WERI-Rb-1 (cell line): ENCODE results near the gene PRRX2.

Source experiments
- DNase-seq: peaks from one replicate; pipeline ENCODE4 v3.0.0-alpha.2; 2020
- H3K27ac ChIP-seq: fragments of 250-450 bp; sonication (Bioruptor Pico); 2 replicates; pipeline ENCODE4 v1.5.1; 2020; ENCODE audit warnings: mild to moderate bottlenecking, moderate library complexity
- H3K27me3 ChIP-seq: fragments of 250-450 bp; sonication (Bioruptor Pico); 2 replicates; pipeline ENCODE4 v1.5.1; 2021; ENCODE audit warnings: mild to moderate bottlenecking, low read depth, moderate library complexity; ENCODE audit not compliant: insufficient read depth, severe bottlenecking
- H3K36me3 ChIP-seq: fragments of 250-450 bp; sonication (Bioruptor Pico); 2 replicates; pipeline ENCODE4 v1.5.1; 2020; ENCODE audit warnings: mild to moderate bottlenecking, moderate library complexity
- H3K4me3 ChIP-seq: 2 replicates; pipeline ENCODE4 v1.5.1; 2011; ENCODE audit warnings: low read depth, mild to moderate bottlenecking, control low read depth, low read length
- H3K9me3 ChIP-seq: fragments of 250-450 bp; sonication (Bioruptor Pico); 2 replicates; pipeline ENCODE4 v1.5.1; 2021; ENCODE audit warnings: mild to moderate bottlenecking, moderate library complexity; ENCODE audit not compliant: severe bottlenecking
- TF ChIP-seq, protein P1 (sequence below): IDR thresholded peaks from 2 replicates; pipeline ENCODE4 v1.5.1; 2011; ENCODE audit warnings: low read depth, mild to moderate bottlenecking, control low read depth, inconsistent platforms, low read length

Gene PRRX2

DNA sequence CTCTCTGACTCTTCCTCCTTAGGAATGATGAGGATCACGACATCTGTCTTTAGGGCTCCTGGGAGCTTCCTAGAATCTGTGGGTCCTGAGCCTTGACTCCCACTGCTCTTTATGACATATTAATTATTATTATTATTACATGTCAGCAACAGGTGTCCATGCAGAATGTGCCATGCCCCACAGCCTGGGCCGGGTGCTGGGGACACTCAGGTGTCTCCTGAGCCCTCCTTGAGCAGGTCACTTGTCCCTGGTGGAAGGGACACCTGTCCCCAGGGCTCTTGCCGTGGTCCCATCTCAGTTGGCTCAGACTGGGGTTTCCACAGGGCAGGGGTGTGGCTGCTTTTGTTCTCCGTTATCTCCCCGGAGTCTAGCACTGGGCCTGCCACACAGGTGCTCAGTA, 53.2 kb downstream of the PRRX2 start:
- no peak for DNase-seq
- TF ChIP-seq, protein P1, sequence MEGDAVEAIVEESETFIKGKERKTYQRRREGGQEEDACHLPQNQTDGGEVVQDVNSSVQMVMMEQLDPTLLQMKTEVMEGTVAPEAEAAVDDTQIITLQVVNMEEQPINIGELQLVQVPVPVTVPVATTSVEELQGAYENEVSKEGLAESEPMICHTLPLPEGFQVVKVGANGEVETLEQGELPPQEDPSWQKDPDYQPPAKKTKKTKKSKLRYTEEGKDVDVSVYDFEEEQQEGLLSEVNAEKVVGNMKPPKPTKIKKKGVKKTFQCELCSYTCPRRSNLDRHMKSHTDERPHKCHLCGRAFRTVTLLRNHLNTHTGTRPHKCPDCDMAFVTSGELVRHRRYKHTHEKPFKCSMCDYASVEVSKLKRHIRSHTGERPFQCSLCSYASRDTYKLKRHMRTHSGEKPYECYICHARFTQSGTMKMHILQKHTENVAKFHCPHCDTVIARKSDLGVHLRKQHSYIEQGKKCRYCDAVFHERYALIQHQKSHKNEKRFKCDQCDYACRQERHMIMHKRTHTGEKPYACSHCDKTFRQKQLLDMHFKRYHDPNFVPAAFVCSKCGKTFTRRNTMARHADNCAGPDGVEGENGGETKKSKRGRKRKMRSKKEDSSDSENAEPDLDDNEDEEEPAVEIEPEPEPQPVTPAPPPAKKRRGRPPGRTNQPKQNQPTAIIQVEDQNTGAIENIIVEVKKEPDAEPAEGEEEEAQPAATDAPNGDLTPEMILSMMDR, result no peak
- Histone ChIP-seq H3K9me3 (no peaks in the 10 kb centered on the region), H3K27ac (no peak overlapping the region), H3K36me3 (no peaks in the 10 kb centered on the region), H3K27me3 (no peaks in the 10 kb centered on the region), H3K4me3 (no peak overlapping the region)

DNA sequence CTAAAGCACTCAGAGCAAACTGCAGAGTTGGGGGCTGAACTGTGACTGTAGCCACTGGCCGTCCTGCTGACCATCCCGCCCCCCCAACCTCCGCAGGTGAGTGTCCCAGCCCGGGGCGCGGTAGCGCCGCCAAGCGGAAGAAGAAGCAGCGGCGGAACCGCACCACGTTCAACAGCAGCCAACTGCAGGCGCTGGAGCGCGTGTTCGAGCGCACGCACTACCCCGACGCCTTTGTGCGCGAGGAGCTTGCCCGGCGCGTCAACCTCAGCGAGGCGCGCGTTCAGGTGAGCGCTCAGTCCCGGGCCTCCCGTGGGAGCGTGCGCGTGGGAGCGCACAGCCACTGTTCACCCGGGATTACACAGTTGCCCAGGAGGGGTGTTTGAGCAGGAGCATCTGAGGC, 53.7 kb downstream of the PRRX2 start:
- no peak for DNase-seq
- TF ChIP-seq, protein P1, result no peak
- Histone ChIP-seq H3K27ac (no peak overlapping the region), H3K27me3 (no peaks in the 10 kb centered on the region), H3K4me3 (no peak overlapping the region), H3K36me3 (no peaks in the 10 kb centered on the region), H3K9me3 (no peaks in the 10 kb centered on the region)

DNA sequence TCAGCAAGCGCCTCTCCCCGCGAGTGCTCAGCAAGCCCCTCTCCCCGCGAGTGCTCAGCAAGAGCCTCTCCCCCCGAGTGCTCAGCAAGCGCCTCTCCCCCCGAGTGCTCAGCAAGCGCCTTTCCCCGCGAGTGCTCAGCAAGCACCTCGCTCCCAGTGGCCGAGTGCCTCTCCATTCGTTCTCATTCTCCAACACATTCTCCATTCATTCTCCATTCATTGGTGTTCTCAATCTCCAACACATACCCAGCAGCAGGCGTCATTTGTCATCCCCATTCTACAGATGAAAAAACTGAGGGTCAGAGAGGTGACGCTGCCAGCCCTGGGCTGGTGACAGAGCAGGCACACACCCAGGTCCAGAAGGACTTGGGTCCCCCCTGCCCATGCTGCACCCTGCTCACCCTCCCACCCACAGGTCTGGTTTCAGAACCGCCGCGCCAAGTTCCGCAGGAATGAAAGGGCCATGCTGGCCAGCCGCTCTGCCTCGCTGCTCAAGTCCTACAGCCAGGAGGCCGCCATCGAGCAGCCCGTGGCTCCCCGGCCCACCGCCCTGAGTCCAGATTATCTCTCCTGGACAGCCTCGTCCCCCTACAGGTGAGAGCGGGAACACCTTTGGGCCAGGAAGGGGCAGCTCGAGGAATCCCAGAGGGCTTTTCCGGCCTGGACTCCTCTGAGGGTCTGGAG, 54.9 kb downstream of the PRRX2 start:
- Histone ChIP-seq H3K27me3 (no peaks in the 10 kb centered on the region), H3K27ac (no peak overlapping the region), H3K9me3 (no peaks in the 10 kb centered on the region), H3K36me3 (no peaks in the 10 kb centered on the region), H3K4me3 (no peak overlapping the region)
- DNase-seq, result peak; percentile 73
- TF ChIP-seq, protein P1, result peak; percentile 71

DNA sequence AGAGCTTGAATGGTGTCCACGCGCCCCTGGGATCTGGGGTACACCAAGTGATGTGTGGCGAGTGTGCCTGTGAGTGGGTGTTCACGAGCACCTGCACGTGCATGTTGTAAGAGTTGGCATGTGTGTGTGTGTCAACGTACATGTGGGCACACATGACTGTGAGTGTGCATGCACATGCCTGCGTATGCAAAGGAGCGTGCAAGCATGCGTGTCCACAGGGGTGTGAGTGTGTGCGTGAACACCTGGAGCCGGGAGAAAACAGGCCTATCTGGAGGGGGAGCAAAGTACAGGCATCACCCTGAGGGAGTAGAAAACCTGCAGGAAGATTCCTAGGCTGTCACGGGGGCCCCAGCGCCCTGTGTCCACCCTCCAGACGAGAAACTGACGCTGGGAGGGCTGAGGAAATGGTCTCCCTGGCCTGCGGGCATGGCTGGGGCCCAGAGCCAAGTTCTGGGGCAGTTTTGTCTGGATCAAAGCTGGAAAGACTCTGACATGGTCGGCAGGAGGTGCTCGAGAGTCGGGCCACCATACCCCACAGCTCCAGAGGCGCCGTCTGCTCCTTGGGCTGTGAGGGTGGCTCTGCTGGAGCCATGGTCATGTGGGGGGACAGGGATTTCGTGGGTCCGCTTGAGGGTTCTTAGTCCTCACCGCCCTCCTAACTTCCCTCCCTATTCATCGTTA, 55.6 kb downstream of the PRRX2 start:
- Histone ChIP-seq H3K36me3 (no peaks in the 10 kb centered on the region), H3K9me3 (no peaks in the 10 kb centered on the region), H3K4me3 (no peak overlapping the region), H3K27ac (no peak overlapping the region), H3K27me3 (no peaks in the 10 kb centered on the region)
- TF ChIP-seq, protein P1, result peak; percentile 33
- no peak for DNase-seq

DNA sequence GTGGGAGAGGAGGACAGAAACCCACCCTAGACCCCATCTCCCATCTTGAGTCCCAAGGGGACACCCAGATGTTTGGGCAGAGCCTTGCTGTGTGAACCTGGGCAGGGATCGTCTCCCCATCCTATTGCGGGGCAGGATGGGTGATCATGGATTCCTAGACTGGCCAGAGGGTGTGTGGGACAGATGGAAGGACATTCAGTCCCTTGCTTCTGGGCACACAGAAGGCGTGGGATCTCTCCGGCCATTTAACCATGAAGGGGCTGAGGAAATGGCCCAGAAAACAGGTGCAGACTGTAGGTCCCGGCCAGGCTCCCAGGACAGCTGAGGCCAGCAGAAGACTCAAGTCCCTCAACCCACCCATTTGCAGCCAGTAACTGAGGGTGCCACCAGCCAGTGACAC, 57.5 kb downstream of the PRRX2 start:
- no peaks in the 10 kb centered on the region for H3K27me3 ChIP-seq

More for the DNA sequence above, 57.5 kb downstream of the PRRX2 start:
- no peaks in the 10 kb centered on the region for H3K36me3 ChIP-seq
- H3K4me3 ChIP-seq, result no peak overlapping the region
- H3K9me3 ChIP-seq, result no peaks in the 10 kb centered on the region
- DNase-seq, result no peak
- TF ChIP-seq, protein P1, result no peak
- H3K27ac ChIP-seq, result no peak overlapping the region
